GM12878 (cell line): ENCODE results near the gene GOLGA8B. TPM values are rescaled to one million over a fixed set of nuclear protein-coding genes. Genes with fewer than 3 reads are reported as not detected.

Experiments
- ATAC-seq: fragments of 200-7000 bp; cut with Tn5 transposase; 3 replicates; pipeline ENCODE4 v1.9.1; 2020; ENCODE audit warnings: mild to moderate bottlenecking, moderate library complexity
- BruUV-seq: library from RNA; stranded (reverse); fragments of 400-500 nt; replicated peaks from 2 replicates; lab custom pipeline; 2021; lab: Mats Ljungman, UMichigan
- CTCF ChIA-PET: fragments of 300-600 bp; sonication (Branson Sonifier 250); formaldehyde crosslinking; extraction: SDS; loops from one replicate; lab custom pipeline; 2021; ENCODE audit warnings: inconsistent platforms; lab: Yijun Ruan, JAX
- POLR2A ChIA-PET: fragments of 350-600 bp; formaldehyde crosslinking; extraction: SDS; loops from one replicate; lab custom pipeline; 2021; ENCODE audit warnings: inconsistent platforms; lab: Charles Lee
- RAD21 ChIA-PET: fragments of 300-600 bp; sonication (Branson Sonifier 250); formaldehyde crosslinking; loops from one replicate; lab custom pipeline; 2023; ENCODE audit warnings: antibody characterized with exemption; ENCODE audit not compliant: unreplicated experiment; lab: Charles Lee
- SMC1A ChIA-PET: fragments of 300-600 bp; sonication (Branson Sonifier 250); formaldehyde crosslinking; loops from one replicate; lab custom pipeline; 2023; ENCODE audit not compliant: unreplicated experiment, uncharacterized antibody; lab: Charles Lee
- DNase-seq: peaks from one replicate; pipeline ENCODE4 v3.0.0-alpha.2; 2011; ENCODE audit warnings: low read depth, low spot score
- FAIRE-seq: peaks from 3 replicates; lab custom pipeline; 2011; peaks lifted over from hg19 to GRCh38; lab: Jason Lieb, UNC
- H2AFZ ChIP-seq: 2 replicates; pipeline ENCODE4 v1.6.0; 2011; ENCODE audit warnings: low read depth, low read length, control low read depth; ENCODE audit not compliant: control insufficient read depth
- H3K27ac ChIP-seq: 2 replicates; pipeline ENCODE4 v1.5.1; 2011; ENCODE audit warnings: control low read depth; ENCODE audit not compliant: control insufficient read depth, insufficient read depth
- H3K27me3 ChIP-seq, 2 experiments: replicated peaks in 1 of 2; 2 replicates each; pipeline versions ENCODE4 v1.6.0 to v1.6.1; 2011; ENCODE audit warnings: low read length in 1 of 2; ENCODE audit not compliant: control insufficient read depth in 2 of 2, insufficient read depth in 2 of 2
- H3K36me3 ChIP-seq, 2 experiments: 2 replicates each; pipeline ENCODE4 v1.5.1; 2011; ENCODE audit warnings: low read length in 1 of 2; ENCODE audit not compliant: control insufficient read depth in 2 of 2, insufficient read depth in 2 of 2
- H3K4me1 ChIP-seq: 2 replicates; pipeline ENCODE4 v1.6.1; 2011; ENCODE audit warnings: mild to moderate bottlenecking, low read length, moderate library complexity, mixed read lengths; ENCODE audit not compliant: control insufficient read depth, insufficient read depth
- H3K4me2 ChIP-seq: 2 replicates; pipeline ENCODE4 v1.6.0; 2011; ENCODE audit warnings: control low read depth; ENCODE audit not compliant: control insufficient read depth, insufficient read depth
- H3K4me3 ChIP-seq: fragments of 200-600 bp; sonication (generic); 2 replicates; pipeline ENCODE4 v1.5.1; 2016
- H3K79me2 ChIP-seq: 2 replicates; pipeline ENCODE4 v1.6.0; 2011; ENCODE audit warnings: low read length; ENCODE audit not compliant: control insufficient read depth, insufficient read depth
- H3K9ac ChIP-seq: 2 replicates; pipeline ENCODE4 v1.8.0; 2011; ENCODE audit warnings: low read length, control low read depth, mixed read lengths; ENCODE audit not compliant: control insufficient read depth, insufficient read depth
- H3K9me3 ChIP-seq: replicated peaks from 3 replicates; pipeline ENCODE4 v1.5.1; 2011; ENCODE audit warnings: mild to moderate bottlenecking, low read length; ENCODE audit not compliant: control insufficient read depth, insufficient read depth
- H4K20me1 ChIP-seq: 2 replicates; pipeline ENCODE4 v1.6.0; 2011; ENCODE audit not compliant: control insufficient read depth, insufficient read depth
- CEBPB ChIP-seq, 2 experiments: fragments of 150-350 bp in 1 of 2; IDR thresholded peaks; 2 replicates each; pipeline ENCODE4 v1.6.1; 2012 to 2014; ENCODE audit warnings: low read depth in 2 of 2, low read length in 2 of 2, borderline replicate concordance in 1 of 2, inconsistent platforms in 1 of 2
- CHD1 ChIP-seq: IDR thresholded peaks from 2 replicates; pipeline ENCODE4 v1.6.1; 2012; ENCODE audit warnings: low read depth, low read length, improper control_type of control experiment
- CTCF ChIP-seq, 3 experiments: IDR thresholded peaks in 2 of 3; conservative IDR thresholded peaks in 1 of 3; 2 replicates each; pipeline ENCODE4 v1.5.1; 2011; ENCODE audit warnings: low read depth in 3 of 3, low read length in 3 of 3, mild to moderate bottlenecking in 3 of 3, control low read depth in 2 of 3, moderate library complexity in 2 of 3, inconsistent platforms in 1 of 3, mixed read lengths in 1 of 3; ENCODE audit not compliant: control insufficient read depth in 2 of 3, insufficient read depth in 1 of 3; ENCODE audit errors: extremely low read depth in 1 of 3
- NR2F1 ChIP-seq: fragments of 450-650 bp; conservative IDR thresholded peaks from 2 replicates; pipeline ENCODE4 v1.6.1; 2017; ENCODE audit warnings: mild to moderate bottlenecking
- PRDM15 ChIP-seq: fragments of 450-650 bp; formaldehyde crosslinking; IDR thresholded peaks from 2 replicates; pipeline ENCODE4 v1.4.0; 2020; ENCODE audit warnings: mild to moderate bottlenecking, moderate library complexity
- RAD21 ChIP-seq: IDR thresholded peaks from 2 replicates; pipeline ENCODE4 v1.6.1; 2011; ENCODE audit warnings: mild to moderate bottlenecking, low read depth, low read length, moderate library complexity; ENCODE audit not compliant: insufficient read depth
- WGBS: methylation state at CpG from one replicate; pipeline ENCODE4 v1.1.6; 2016; ENCODE audit warnings: low lambda C conversion rate; ENCODE audit not compliant: insufficient replicate concordance, insufficient coverage; ENCODE audit errors: missing lambda C conversion rate; 5-methylcytosine and 5-hydroxymethylcytosine counted together
- in situ Hi-C: fragments of 300-500 bp; cut with MboI; formaldehyde crosslinking; loops from 9 replicates; pipeline ENCODE4 v1.14.3; 2018; ENCODE audit warnings: mixed read lengths
- intact Hi-C: fragments of 100-400 bp; cut with micrococcal nuclease; formaldehyde crosslinking; loops from one replicate; pipeline ENCODE4 v1.14.2; 2022; ENCODE audit not compliant: unreplicated experiment
- polyA plus RNA-seq, 11 experiments: library from polyadenylated mRNA; depleted of rRNA in 4 of 11; unstranded in 6 of 11; stranded (reverse) in 5 of 11; fragments of >200 nt; fragmentation: Nextera tagmentation in 4 of 11; fragmentation: Illumina TruSeq in 1 of 11; extraction: Ambion mirVana in 4 of 11; extraction: Trizol in 1 of 11; gene quantifications; 1 replicate in 1 of 11; 2 replicates in 10 of 11; pipeline versions ENCODE4 v1.2.1 to v1.2.3, GENCODE V29; 2011 to 2016; ENCODE audit warnings: inconsistent platforms in 2 of 11, missing spikeins in 2 of 11, low read depth in 1 of 11
- total RNA-seq, 4 experiments: library from RNA; depleted of rRNA in 3 of 4; stranded (reverse); fragments of >200 nt in 3 of 4; fragmentation: Illumina TruSeq in 1 of 4; extraction: Trizol in 1 of 4; gene quantifications; 2 replicates each; pipeline versions ENCODE4 v1.2.1 to v1.2.3, GENCODE V29; 2013 to 2021

The GOLGA8B gene
- total and polyA plus RNA-seq, 10 of the 15 experiments (the other 5 are each of a cell fraction or from before 2014, with no cell fraction given): 18.5 to 302 (median 78.7) TPM

- Histone ChIP-seq H3K4me3 (no peak overlapping the region), H2AFZ (no peak overlapping the region), H3K4me2 (no peak overlapping the region), H4K20me1 (no peaks in the 10 kb centered on the region), H3K27ac (no peak overlapping the region), H3K36me3 (no peaks in the 10 kb centered on the region), H3K9ac (no peak overlapping the region), H3K4me1 (no peaks in the 10 kb centered on the region), H3K9me3 (no peaks in the 10 kb centered on the region), H3K27me3 (no peaks in the 10 kb centered on the region), H3K79me2 (no peaks in the 10 kb centered on the region)
- ChIA-PET SMC1A (interaction anchor here (0.6 kb wide), 1 partner anchor 1514 kb away, joined by 3 read pairs; no protein-coding TSS in a partner anchor), CTCF (interaction anchor here (0.6 to 1.5 kb wide), 6 partner anchors 11 to 523 kb away, joined by 3 to 5 read pairs (median 4); no protein-coding TSS in a partner anchor), POLR2A (no interaction called here), RAD21 (interaction anchor here (1.0 kb wide), 1 partner anchor 296 kb away, joined by 3 read pairs; no protein-coding TSS in a partner anchor)
- in situ Hi-C loops: loop anchor here (25.0 kb wide), 1 partner anchor 291 kb away; no protein-coding TSS in a partner anchor
- under 1% methylated on average over 5 of the region's 5 CpGs for WGBS
- intact Hi-C loops: no loop called here
- FAIRE-seq: no peak
- ATAC-seq: no peak
- DNase-seq: no peak
- no TSS peak for BruUV-seq
- peak; percentile 65 for TF ChIP-seq RAD21
- TF ChIP-seq CHD1: no peak
- peak in 2 of 3 experiments; percentile 20 to 23; a peak in 3 of 6 replicates for TF ChIP-seq CTCF (IDR thresholded peaks at IDR 0.05 in 2 of 3, conservative IDR thresholded peaks at IDR 0.05 in 1 of 3; ENCODE audit: control insufficient read depth in 2 of 3, extremely low read depth in 1 of 3, insufficient read depth in 1 of 3, low read depth in 3 of 3, low read length in 3 of 3)
- TF ChIP-seq CEBPB (IDR thresholded peaks at IDR 0.05; ENCODE audit: borderline replicate concordance in 1 of 2, low read depth in 2 of 2, low read length in 2 of 2): no peak
- no peak for TF ChIP-seq PRDM15 (CRISPR knock-in tag)
- TF ChIP-seq NR2F1: no peak
Measured at GRCh38 chr15:34621675-34622074, 38.2 kb upstream of the GOLGA8B start.
